IPS-18a (cell line): Measurements from ENCODE around the gene RPLP2.

Experiments used
- H3K27ac ChIP-seq: one replicate; pipeline ENCODE4 v1.5.1; 2013; ENCODE audit warnings: low read length
- H3K27me3 ChIP-seq: one replicate; pipeline ENCODE4 v1.6.1; 2013; ENCODE audit warnings: mild to moderate bottlenecking, low read length; ENCODE audit not compliant: control insufficient read depth, insufficient read depth
- H3K36me3 ChIP-seq: one replicate; pipeline ENCODE4 v1.6.1; 2013; ENCODE audit warnings: low read depth, low read length; ENCODE audit not compliant: control insufficient read depth
- H3K4me1 ChIP-seq: one replicate; pipeline ENCODE4 v1.6.1; 2013; ENCODE audit warnings: low read depth, low read length; ENCODE audit not compliant: control insufficient read depth
- H3K4me3 ChIP-seq: one replicate; pipeline ENCODE4 v1.5.1; 2013; ENCODE audit warnings: low read length
- H3K9ac ChIP-seq: one replicate; pipeline ENCODE4 v1.6.1; 2013; ENCODE audit warnings: mild to moderate bottlenecking, low read length, moderate library complexity
- H3K9me3 ChIP-seq: one replicate; pipeline ENCODE4 v1.6.1; 2013; ENCODE audit warnings: low read depth, low read length; ENCODE audit not compliant: control insufficient read depth

Gene RPLP2

DNA sequence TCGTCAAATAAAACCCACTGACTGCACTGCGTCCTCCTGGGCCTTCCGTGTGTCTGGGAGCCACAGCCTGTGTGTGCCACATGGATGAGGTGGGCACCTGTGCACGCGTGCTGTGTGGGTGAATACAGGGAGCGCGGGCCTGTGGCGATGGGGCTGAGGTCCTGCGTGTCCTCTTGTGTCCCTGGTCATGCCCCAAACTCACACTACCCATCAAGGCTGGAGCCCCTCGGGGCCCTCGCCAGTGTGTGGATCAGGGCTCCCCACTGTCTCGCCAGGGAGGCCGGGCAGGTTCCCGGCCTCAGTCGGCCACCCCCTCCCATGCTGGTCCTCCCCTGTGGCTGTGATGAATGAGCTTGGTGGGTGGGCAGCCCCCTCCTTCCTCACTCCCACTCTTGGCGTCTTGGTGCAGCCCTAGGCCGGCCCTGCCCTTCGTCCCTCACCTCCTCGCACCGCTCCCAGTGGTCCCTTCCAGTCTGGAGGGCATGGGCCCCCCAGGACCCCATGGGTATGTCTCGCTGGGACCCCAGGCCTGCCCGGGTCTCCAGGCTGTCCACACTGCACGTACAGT is 22.3 kb downstream of the RPLP2 start:
- H3K27ac ChIP-seq: no peak overlapping the region
- peaks cover 41% of the 10 kb centered on the region for H3K4me1 ChIP-seq
- peaks cover 72% of the 10 kb centered on the region for H3K27me3 ChIP-seq
- H3K9me3 ChIP-seq: no peaks in the 10 kb centered on the region
- H3K9ac ChIP-seq: no peak overlapping the region
- H3K36me3 ChIP-seq: no peaks in the 10 kb centered on the region
- peak overlapping the region; percentile 39 for H3K4me3 ChIP-seq

DNA sequence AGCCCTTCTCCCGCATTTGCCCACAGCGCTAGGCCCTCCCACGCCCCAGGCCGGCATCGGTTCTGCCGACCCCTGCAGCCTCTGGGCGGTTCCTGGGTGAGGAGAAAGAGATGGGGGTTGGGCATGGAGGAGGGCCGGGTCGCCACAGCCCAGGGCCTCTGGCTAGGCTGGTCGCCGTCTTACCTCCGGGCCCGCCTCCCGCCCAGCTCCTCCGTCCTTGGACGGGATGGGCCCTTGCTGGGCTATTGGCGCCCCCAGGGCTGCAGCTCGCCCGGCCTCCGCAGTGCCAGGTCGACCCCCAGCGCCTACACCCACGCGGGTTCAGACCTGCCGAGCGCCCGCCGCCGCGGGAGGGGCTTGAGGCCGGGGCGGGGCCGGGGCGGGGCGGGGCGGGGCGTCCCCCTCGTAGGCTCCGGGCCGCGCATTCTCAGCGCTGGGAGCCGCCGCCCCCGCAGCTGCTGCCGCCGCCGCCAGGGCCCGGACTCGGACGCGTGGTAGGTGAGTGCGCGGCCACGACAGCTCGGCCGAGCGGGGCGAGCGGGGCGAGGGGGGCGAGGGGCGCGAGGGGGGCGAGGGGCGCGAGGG is 22.9 kb downstream of the RPLP2 start, which contains the start of gene CD151:
Gene CD151, plus strand, starts transcription at position 424 of the 585 bp plus-strand sequence. CDS start 3,118 bp downstream, outside the sequence.
- Histone ChIP-seq H3K4me3 (peak within 1 kb of the TSS; percentile 62), H3K9me3 (no peaks in the 10 kb centered on the region), H3K27me3 (peaks cover 66% of the 10 kb centered on the region), H3K27ac (no peak within 1 kb of the TSS), H3K36me3 (no peaks in the 10 kb centered on the region), H3K9ac (peak within 1 kb of the TSS; percentile 9), H3K4me1 (peaks cover 40% of the 10 kb centered on the region)

DNA sequence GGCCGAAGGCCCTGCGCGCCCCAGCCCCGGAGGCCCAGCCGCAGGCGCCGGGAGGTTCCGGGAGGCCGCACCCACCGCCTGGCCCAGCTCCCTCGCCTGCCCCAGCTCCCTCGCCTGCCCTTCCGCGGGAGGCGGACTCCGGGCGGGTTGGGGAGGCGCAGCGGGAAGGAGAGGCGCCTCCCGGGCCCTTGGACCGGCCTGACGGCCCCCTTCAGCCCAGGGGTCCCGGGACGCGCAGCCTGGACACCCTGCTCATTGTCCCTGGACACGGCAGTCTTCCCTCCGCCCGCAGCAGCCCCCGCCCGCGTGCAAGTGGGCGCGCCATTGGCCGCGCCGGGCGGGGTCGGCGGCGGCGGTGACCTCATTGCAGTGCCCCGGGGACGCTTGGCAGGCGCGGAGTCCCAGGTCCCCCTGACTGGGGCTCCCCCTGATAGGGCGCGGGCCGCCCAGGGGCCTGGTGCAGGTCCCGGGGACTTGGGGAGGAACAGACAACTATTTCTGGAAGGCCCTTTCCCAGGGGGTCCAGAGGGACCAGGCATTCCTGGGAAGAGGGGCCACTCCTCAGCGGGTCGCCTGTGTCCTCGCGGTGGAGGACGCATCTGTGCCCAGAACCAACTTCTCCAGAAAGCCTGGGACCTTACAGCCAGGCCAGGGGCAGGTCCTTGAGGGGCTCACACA is 23.5 kb downstream of the RPLP2 start:
- H3K9me3 ChIP-seq: no peaks in the 10 kb centered on the region
- peak overlapping the region; percentile 62 for H3K4me3 ChIP-seq
- H3K4me1 ChIP-seq: peaks cover 34% of the 10 kb centered on the region
- no peak overlapping the region for H3K27ac ChIP-seq
- H3K9ac ChIP-seq: peak overlapping the region; percentile 9
- H3K27me3 ChIP-seq: peaks cover 60% of the 10 kb centered on the region
- no peaks in the 10 kb centered on the region for H3K36me3 ChIP-seq

- H3K4me1 ChIP-seq: peaks cover 29% of the 10 kb centered on the region
- H3K27ac ChIP-seq: no peak overlapping the region
- H3K36me3 ChIP-seq: peaks cover 4% of the 10 kb centered on the region
- H3K4me3 ChIP-seq: peak overlapping the region; percentile 62
- H3K27me3 ChIP-seq: peaks cover 54% of the 10 kb centered on the region
- H3K9ac ChIP-seq: peak overlapping the region; percentile 9
- H3K9me3 ChIP-seq: no peaks in the 10 kb centered on the region
Measured at GRCh38 chr11:833849-834311, 24.1 kb downstream of the RPLP2 start.

GRCh38 chr11:834371-835316 is 24.9 kb downstream of the RPLP2 start:
- peaks cover 22% of the 10 kb centered on the region for H3K4me1 ChIP-seq
- no peak overlapping the region for H3K9ac ChIP-seq
- H3K36me3 ChIP-seq: peaks cover 12% of the 10 kb centered on the region
- H3K27me3 ChIP-seq: peaks cover 46% of the 10 kb centered on the region
- no peak overlapping the region for H3K4me3 ChIP-seq
- no peak overlapping the region for H3K27ac ChIP-seq
- no peaks in the 10 kb centered on the region for H3K9me3 ChIP-seq

GRCh38 chr11:836274-836673 is 26.5 kb downstream of the RPLP2 start:
- peaks cover 15% of the 10 kb centered on the region for H3K4me1 ChIP-seq
- peaks cover 22% of the 10 kb centered on the region for H3K36me3 ChIP-seq
- H3K4me3 ChIP-seq: no peak overlapping the region
- no peaks in the 10 kb centered on the region for H3K9me3 ChIP-seq
- no peak overlapping the region for H3K27ac ChIP-seq
- H3K27me3 ChIP-seq: peaks cover 31% of the 10 kb centered on the region
- H3K9ac ChIP-seq: no peak overlapping the region

GRCh38 chr11:836700-837099 is 26.9 kb downstream of the RPLP2 start:
- peaks cover 27% of the 10 kb centered on the region for H3K27me3 ChIP-seq
- H3K36me3 ChIP-seq: peaks cover 22% of the 10 kb centered on the region
- no peaks in the 10 kb centered on the region for H3K9me3 ChIP-seq
- peaks cover 11% of the 10 kb centered on the region for H3K4me1 ChIP-seq
- no peak overlapping the region for H3K27ac ChIP-seq
- H3K4me3 ChIP-seq: no peak overlapping the region
- H3K9ac ChIP-seq: no peak overlapping the region

DNA sequence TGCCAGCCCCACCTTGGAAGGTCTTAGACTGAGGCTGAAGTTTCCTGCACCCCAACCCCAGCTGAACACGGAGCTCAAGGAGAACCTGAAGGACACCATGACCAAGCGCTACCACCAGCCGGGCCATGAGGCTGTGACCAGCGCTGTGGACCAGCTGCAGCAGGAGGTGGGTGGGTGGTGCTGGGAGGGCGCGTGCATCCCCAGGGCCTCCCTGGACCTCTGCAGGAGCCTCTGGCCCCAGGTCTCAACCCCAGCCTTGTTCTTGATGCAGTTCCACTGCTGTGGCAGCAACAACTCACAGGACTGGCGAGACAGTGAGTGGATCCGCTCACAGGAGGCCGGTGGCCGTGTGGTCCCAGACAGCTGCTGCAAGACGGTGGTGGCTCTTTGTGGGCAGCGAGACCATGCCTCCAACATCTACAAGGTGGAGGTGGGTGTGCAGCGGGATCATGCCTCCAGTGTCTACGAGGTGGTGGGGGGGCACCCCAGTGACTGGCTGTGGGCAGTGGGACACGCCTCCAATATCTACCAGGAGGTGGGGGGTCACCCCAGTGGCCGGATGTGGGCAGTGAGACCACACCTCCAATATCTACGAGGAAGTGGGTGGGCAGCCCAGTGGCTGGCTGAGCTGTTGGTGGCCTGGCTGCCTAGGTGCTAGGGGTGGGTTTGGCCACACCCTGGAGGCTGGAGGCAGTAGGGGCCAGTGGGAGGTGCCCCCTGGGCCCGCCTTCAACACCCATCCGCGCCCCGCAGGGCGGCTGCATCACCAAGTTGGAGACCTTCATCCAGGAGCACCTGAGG is 27.6 kb downstream of the RPLP2 start:
- H3K27me3 ChIP-seq: peaks cover 20% of the 10 kb centered on the region
- peaks cover 4% of the 10 kb centered on the region for H3K4me1 ChIP-seq
- no peak overlapping the region for H3K4me3 ChIP-seq
- H3K27ac ChIP-seq: no peak overlapping the region
- no peak overlapping the region for H3K9ac ChIP-seq
- H3K36me3 ChIP-seq: peaks cover 22% of the 10 kb centered on the region
- H3K9me3 ChIP-seq: no peaks in the 10 kb centered on the region

GRCh38 chr11:837990-838307 is 28.2 kb downstream of the RPLP2 start:
- no peaks in the 10 kb centered on the region for H3K9me3 ChIP-seq
- no peak overlapping the region for H3K27ac ChIP-seq
- peaks cover 4% of the 10 kb centered on the region for H3K4me1 ChIP-seq
- H3K4me3 ChIP-seq: no peak overlapping the region
- H3K9ac ChIP-seq: no peak overlapping the region
- peaks cover 22% of the 10 kb centered on the region for H3K36me3 ChIP-seq
- peaks cover 18% of the 10 kb centered on the region for H3K27me3 ChIP-seq

- Histone ChIP-seq H3K27me3 (peaks cover 13% of the 10 kb centered on the region), H3K9ac (no peak overlapping the region), H3K36me3 (peaks cover 22% of the 10 kb centered on the region), H3K9me3 (no peaks in the 10 kb centered on the region), H3K27ac (no peak overlapping the region), H3K4me1 (peaks cover 3% of the 10 kb centered on the region), H3K4me3 (no peak overlapping the region)
Measured at GRCh38 chr11:838441-839279, 28.9 kb downstream of the RPLP2 start.
